Fibroblast of villous mesenchyme (primary cell): ENCODE measurements around the gene KLF3. TPM values are rescaled to one million over a fixed set of nuclear protein-coding genes. Genes with fewer than 3 reads are reported as not detected.

Experiments used
- DNase-seq: peaks from one replicate; pipeline ENCODE4 v3.0.0-alpha.2; 2010; ENCODE audit warnings: low read depth
- H3K4me3 ChIP-seq: 2 replicates; pipeline ENCODE4 v1.5.1; 2011; ENCODE audit warnings: low read depth, mild to moderate bottlenecking, low read length
- CTCF ChIP-seq: IDR thresholded peaks from 2 replicates; pipeline ENCODE4 v1.5.1; 2012; ENCODE audit warnings: low read depth, mild to moderate bottlenecking, low read length; ENCODE audit not compliant: insufficient read depth
- total RNA-seq: library from RNA; depleted of rRNA; stranded (reverse); fragments of >200 nt; gene quantifications from 2 replicates; pipeline ENCODE4 v1.2.3, GENCODE V29; 2012

The KLF3 gene
- total RNA-seq, 1 donor = 24.2 TPM

- no peak for TF ChIP-seq CTCF
Measured at GRCh38 chr4:38684951-38685844, 21.2 kb downstream of the KLF3 start.

GRCh38 chr4:38686682-38687081 is 22.7 kb downstream of the KLF3 start:
- H3K4me3 ChIP-seq = no peak overlapping the region
- no peak for TF ChIP-seq CTCF
- DNase-seq = peak; percentile 89

More at GRCh38 chr4:38684951-38685844, 21.2 kb downstream of the KLF3 start:
- H3K4me3 ChIP-seq = no peak overlapping the region
- DNase-seq = no peak

- no peak overlapping the region for H3K4me3 ChIP-seq
- no peak for TF ChIP-seq CTCF
- DNase-seq = no peak
Measured at GRCh38 chr4:38687571-38688011, 23.6 kb downstream of the KLF3 start.

GRCh38 chr4:38688676-38689355 is 24.8 kb downstream of the KLF3 start:
- no peak for DNase-seq
- TF ChIP-seq CTCF = no peak
- no peak overlapping the region for H3K4me3 ChIP-seq

GRCh38 chr4:38691251-38692008 is 27.4 kb downstream of the KLF3 start:
- no peak for TF ChIP-seq CTCF
- DNase-seq = peak; percentile 92
- no peak overlapping the region for H3K4me3 ChIP-seq

GRCh38 chr4:38692421-38692820 is 28.4 kb downstream of the KLF3 start:
- no peak overlapping the region for H3K4me3 ChIP-seq
- no peak for DNase-seq
- no peak for TF ChIP-seq CTCF
